ENCODE data around the gene OAT. TPM values are rescaled to one million over a fixed set of nuclear protein-coding genes. Genes with fewer than 3 reads are reported as not detected.

Gene OAT
- total RNA-seq = 10 to 100 TPM; 22.8 to 40.9 TPM

DNA sequence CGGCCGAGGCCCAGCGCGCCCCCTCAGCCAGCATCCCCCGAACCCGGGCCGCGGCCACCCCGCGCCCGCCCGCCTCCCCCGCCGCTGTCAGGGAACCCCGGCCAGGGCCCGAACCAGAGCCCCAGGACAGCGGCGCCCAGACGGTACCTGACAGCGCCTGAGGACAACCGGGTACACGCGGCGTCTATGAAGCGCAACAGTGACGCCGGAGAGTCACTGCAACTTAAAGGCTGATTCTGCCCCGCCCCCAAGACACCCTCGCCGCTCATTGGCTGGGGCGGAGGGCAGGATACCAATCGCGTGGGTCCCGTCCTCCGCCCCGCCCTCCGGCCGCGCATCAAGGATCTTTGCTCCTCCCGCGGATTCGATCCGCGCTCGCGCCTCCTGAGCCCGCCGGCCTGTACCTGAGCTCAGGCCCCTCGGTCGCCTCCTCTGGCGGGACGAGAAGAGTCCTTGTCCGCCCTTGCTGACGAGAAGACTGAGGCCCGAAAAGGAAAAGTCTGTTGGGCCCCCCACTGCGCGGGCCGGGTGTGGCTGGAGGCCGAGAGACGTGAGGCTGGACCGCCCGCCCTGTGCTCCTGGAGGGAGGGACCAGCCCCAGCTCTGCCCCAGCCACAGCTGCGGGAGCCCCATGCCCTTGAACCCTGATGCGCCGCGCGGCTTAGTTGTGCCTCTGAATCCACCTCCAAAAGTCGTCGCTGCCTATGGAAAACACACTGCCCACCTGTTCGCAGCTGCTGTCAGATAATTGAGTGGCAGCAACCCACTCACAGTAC is at the start of gene OAT:
Gene OAT (minus strand): TSS at position 198 of the 776 bp plus-strand sequence. CDS start 6,752 bp downstream, outside the sequence.
- DNase-seq (peak; percentile 96 to 97 (median 96)), ATAC-seq (peak; percentile 98)
- 3 to 60% methylated on average over 3 to 70 of the region's 70 CpGs for WGBS, 2 donors
- Histone ChIP-seq H3K27ac (peak within 1 kb of the TSS; percentile 64 to 81 (median 80)), H3K27me3 (no peaks in the 10 kb centered on the region), H3K9me3 (no peaks in the 10 kb centered on the region), H3K4me1 (peaks cover 23% of the 10 kb centered on the region), H3K4me3 (peak within 1 kb of the TSS; percentile 52 to 77), H3K36me3 (replicated peaks in 1 of 2; ENCODE audit: insufficient read depth in 1 of 2, low read depth in 2 of 2) (no peaks in the 10 kb centered on the region)
- intact Hi-C loops (cut with DNase I) = no loop called here
- TF ChIP-seq POLR2A (IDR thresholded peaks at IDR 0.05) = peak; percentile 94 to 98 (median 96)
- TF ChIP-seq, protein P1, sequence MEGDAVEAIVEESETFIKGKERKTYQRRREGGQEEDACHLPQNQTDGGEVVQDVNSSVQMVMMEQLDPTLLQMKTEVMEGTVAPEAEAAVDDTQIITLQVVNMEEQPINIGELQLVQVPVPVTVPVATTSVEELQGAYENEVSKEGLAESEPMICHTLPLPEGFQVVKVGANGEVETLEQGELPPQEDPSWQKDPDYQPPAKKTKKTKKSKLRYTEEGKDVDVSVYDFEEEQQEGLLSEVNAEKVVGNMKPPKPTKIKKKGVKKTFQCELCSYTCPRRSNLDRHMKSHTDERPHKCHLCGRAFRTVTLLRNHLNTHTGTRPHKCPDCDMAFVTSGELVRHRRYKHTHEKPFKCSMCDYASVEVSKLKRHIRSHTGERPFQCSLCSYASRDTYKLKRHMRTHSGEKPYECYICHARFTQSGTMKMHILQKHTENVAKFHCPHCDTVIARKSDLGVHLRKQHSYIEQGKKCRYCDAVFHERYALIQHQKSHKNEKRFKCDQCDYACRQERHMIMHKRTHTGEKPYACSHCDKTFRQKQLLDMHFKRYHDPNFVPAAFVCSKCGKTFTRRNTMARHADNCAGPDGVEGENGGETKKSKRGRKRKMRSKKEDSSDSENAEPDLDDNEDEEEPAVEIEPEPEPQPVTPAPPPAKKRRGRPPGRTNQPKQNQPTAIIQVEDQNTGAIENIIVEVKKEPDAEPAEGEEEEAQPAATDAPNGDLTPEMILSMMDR (IDR thresholded peaks at IDR 0.05) = peak in 2 of 7 experiments; percentile 29 to 32

DNA sequence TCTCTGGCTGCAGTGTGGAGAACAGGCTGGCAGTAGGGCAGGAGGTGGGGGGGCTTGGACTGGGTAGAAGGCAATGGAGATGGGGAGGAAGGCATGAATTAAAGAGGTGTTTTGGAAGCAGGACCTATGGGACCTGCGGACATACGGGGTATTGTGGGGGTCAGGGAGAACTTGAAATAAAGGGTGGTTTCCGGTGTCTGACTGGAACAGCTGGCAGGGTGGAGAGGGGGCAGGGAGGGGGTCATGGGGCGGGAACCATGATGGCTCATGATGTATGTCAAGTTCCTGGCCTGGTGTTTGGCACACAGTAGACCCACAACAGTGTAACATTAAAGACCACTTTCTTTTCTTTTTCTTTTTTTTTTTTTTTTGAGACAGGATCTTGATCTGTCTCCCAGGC is 48.4 kb upstream of the OAT start:
- no peaks in the 10 kb centered on the region for H3K27me3 ChIP-seq
- H3K4me1 ChIP-seq = no peaks in the 10 kb centered on the region
- no peaks in the 10 kb centered on the region for H3K9me3 ChIP-seq
- no peak overlapping the region for H3K4me3 ChIP-seq
- 91 to 93% methylated on average over 4 of the region's 4 CpGs for WGBS, 2 donors
- ATAC-seq (no peak), DNase-seq (no peak)
- no peaks in the 10 kb centered on the region for H3K36me3 ChIP-seq (replicated peaks in 1 of 2; ENCODE audit: insufficient read depth in 1 of 2, low read depth in 2 of 2)
- TF ChIP-seq, protein P1 (IDR thresholded peaks at IDR 0.05) = no peak
- TF ChIP-seq POLR2A (IDR thresholded peaks at IDR 0.05) = no peak
- no peak overlapping the region for H3K27ac ChIP-seq
- intact Hi-C loops (cut with DNase I) = no loop called here

DNA sequence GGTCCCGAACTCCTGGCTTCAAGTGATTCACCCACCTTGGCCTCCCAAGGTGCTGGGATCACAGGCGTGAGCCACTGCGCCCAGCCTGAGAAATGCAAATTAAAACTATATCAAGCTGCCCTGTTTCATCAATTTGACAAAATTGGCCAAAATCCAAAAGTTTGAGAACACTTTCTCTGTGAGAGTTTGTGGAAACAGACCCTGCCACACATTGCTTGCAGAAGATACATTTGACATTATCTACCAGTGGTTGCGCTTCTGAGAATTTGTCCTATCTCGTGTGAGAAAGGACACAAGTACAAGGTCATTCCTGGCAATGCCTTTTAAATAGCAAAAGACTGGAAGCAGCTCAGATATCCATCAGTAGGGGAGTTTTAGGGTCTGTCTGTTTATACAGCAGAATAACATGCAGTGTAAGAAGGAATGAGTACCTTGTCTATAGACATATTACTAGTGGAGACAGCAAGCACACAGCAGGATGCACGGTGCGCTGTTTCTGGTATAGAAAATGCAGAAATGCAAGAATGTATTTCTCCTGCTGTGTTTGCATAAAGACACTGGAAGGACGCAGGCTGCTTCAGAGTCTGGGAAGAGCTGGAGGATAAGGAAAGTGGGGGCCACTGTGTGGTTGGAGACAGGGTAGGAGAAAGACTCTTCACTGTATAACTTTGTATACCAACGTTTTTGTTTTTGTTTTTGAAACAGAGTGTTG is 47.2 kb upstream of the OAT start:
- whole genome bisulfite sequencing, 2 donors = 39 to 53% methylated on average over 7 to 9 of the region's 9 CpGs
- DNase-seq (no peak), ATAC-seq (no peak)
- no peak overlapping the region for H3K27ac ChIP-seq
- no peak for TF ChIP-seq POLR2A (IDR thresholded peaks at IDR 0.05)
- TF ChIP-seq, protein P1 (IDR thresholded peaks at IDR 0.05) = no peak
- H3K27me3 ChIP-seq = no peaks in the 10 kb centered on the region
- no peaks in the 10 kb centered on the region for H3K9me3 ChIP-seq
- no peaks in the 10 kb centered on the region for H3K4me1 ChIP-seq
- intact Hi-C loops (cut with DNase I) = no loop called here
- H3K36me3 ChIP-seq (replicated peaks in 1 of 2; ENCODE audit: insufficient read depth in 1 of 2, low read depth in 2 of 2) = no peaks in the 10 kb centered on the region
- H3K4me3 ChIP-seq = no peak overlapping the region

DNA sequence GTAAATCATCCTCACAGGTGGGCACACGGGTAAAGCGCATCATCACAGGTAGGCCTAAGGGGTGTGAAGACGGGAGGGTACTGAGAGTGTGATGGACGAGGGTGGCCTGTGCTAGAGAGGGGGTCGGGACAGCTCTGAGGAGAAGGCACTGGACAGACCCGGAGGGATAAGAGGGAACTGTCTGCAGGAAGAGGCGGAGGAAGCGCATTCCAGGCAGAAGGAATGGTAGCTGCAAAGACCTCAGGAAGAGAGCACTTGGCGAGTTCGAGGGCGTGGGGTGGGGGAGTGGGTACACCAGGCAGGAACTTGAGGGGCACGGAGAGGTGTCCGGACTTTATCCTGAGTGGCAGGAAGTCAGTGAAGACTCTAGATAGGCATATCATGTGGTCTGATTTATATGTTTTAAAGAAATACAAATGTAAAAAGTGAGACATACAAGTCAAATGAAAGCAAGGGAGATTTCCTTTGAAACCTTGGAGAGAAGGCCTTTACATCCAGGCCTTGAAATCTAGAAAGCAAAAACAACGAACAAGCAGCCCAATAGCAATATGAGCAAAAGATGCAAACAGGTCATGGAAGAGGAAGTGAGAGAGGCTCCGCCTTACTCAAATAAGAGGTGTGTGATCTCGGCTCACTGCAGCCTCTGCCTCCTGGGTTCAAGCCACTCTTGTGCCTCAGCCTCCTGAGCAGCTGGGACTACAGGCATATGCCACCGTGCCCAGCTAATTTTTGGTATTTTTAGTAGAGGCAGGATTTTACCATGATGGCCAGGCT is 46.5 kb upstream of the OAT start:
- no peaks in the 10 kb centered on the region for H3K4me1 ChIP-seq
- no peak overlapping the region for H3K4me3 ChIP-seq
- ATAC-seq (no peak), DNase-seq (no peak)
- 79% methylated on average over 17 of the region's 17 CpGs for WGBS, 2 donors
- no peak overlapping the region for H3K27ac ChIP-seq
- TF ChIP-seq, protein P1 (IDR thresholded peaks at IDR 0.05) = no peak
- no peak for TF ChIP-seq POLR2A (IDR thresholded peaks at IDR 0.05)
- no peaks in the 10 kb centered on the region for H3K27me3 ChIP-seq
- no peaks in the 10 kb centered on the region for H3K9me3 ChIP-seq
- intact Hi-C loops (cut with DNase I) = no loop called here
- H3K36me3 ChIP-seq (replicated peaks in 1 of 2; ENCODE audit: insufficient read depth in 1 of 2, low read depth in 2 of 2) = no peaks in the 10 kb centered on the region
